Body of pancreas (tissue), 4 donors: ENCODE measurements around the gene NTHL1.

Experiments
- CTCF ChIP-seq, 7 experiments: fragments of 450-650 bp in 4 of 7; fragments of 200-600 bp in 3 of 7; sonication (generic) in 3 of 7; IDR thresholded peaks; one replicate each; pipeline ENCODE4 v1.5.1; 2016 to 2019; ENCODE audit warnings: antibody characterized with exemption in 7 of 7
- POLR2A ChIP-seq, 3 donors: fragments of 450-650 bp; IDR thresholded peaks; one replicate each; pipeline ENCODE4 v1.6.1; 2016; ENCODE audit warnings: antibody characterized with exemption in 3 of 3, mild to moderate bottlenecking in 2 of 3

DNA sequence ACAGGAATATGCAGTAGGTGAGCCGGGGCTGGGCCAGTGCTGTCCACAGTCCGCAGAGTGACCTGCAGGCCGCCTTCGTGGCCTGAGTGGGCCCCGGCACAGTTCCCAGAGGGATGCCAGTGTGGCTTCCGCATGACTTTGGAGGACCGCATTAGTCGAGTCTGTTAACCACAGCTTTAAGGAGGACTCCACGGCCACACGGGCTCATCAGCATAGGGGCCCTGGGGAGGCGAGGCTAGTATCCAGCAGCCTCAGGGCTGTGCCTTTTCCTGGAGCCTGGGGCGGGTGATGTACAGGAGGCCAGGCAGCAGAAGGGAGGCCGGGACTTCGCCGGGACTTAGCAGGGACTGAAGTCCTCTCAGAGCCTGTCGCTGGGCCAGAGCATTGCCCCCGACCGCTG lies 13.4 kb upstream of the NTHL1 start:
- TF ChIP-seq POLR2A (IDR thresholded peaks at IDR 0.05) (no peak), CTCF (IDR thresholded peaks at IDR 0.05) (no peak)
